Spleen (tissue), 11 donors: ENCODE results near the gene CALHM5. TPM values are rescaled to one million over a fixed set of nuclear protein-coding genes. Genes with fewer than 3 reads are reported as not detected.
A peak's percentile ranks its signal among the peaks of the same experiment; 100 is the strongest.

Source experiments
- DNase-seq: peaks from one replicate; pipeline ENCODE4 v3.0.0-alpha.2; 2020
- H3K27ac ChIP-seq, 8 donors: fragments of 200-600 bp; sonication (generic) in 7 of 8; 1 replicate in 4 of 8; 2 replicates in 4 of 8; pipeline versions ENCODE4 v1.5.0 to v1.8.0; 2016 to 2021; ENCODE audit warnings: inconsistent platforms in 4 of 8, mild to moderate bottlenecking in 4 of 8, moderate library complexity in 1 of 8
- H3K27me3 ChIP-seq, 7 donors: fragments of 200-600 bp; sonication (generic) in 6 of 7; replicated peaks in 1 of 7; 1 replicate in 4 of 7; 2 replicates in 3 of 7; pipeline versions ENCODE4 v1.5.0 to v1.8.0; 2016 to 2021; ENCODE audit warnings: inconsistent platforms in 3 of 7, mild to moderate bottlenecking in 1 of 7
- H3K36me3 ChIP-seq, 6 donors: fragments of 200-600 bp; sonication (generic) in 5 of 6; 1 replicate in 4 of 6; 2 replicates in 2 of 6; pipeline versions ENCODE4 v1.5.0 to v1.8.0; 2016 to 2021; ENCODE audit warnings: inconsistent platforms in 2 of 6
- H3K4me1 ChIP-seq, 6 donors: fragments of 200-600 bp; sonication (generic) in 5 of 6; 1 replicate in 3 of 6; 2 replicates in 3 of 6; pipeline versions ENCODE4 v1.5.0 to v1.8.0; 2016 to 2021; ENCODE audit warnings: inconsistent platforms in 3 of 6
- H3K4me3 ChIP-seq, 8 donors: fragments of 200-600 bp; sonication (generic) in 7 of 8; 1 replicate in 4 of 8; 2 replicates in 4 of 8; pipeline versions ENCODE4 v1.5.0 to v1.8.0; 2016 to 2021; ENCODE audit warnings: inconsistent platforms in 4 of 8, mild to moderate bottlenecking in 4 of 8, moderate library complexity in 2 of 8
- H3K9me3 ChIP-seq, 8 donors: fragments of 200-600 bp; sonication (generic) in 7 of 8; 1 replicate in 4 of 8; 2 replicates in 4 of 8; pipeline versions ENCODE4 v1.5.0 to v1.8.0; 2016 to 2021; ENCODE audit warnings: inconsistent platforms in 4 of 8
- CTCF ChIP-seq, 11 experiments: fragments of 200-600 bp in 7 of 11; fragments of 450-650 bp in 4 of 11; sonication (generic) in 4 of 11; IDR thresholded peaks in 8 of 11; conservative IDR thresholded peaks in 3 of 11; 1 replicate in 7 of 11; 2 replicates in 4 of 11; pipeline versions ENCODE4 v1.4.0 to v1.8.0; 2016 to 2021; ENCODE audit warnings: antibody characterized with exemption in 11 of 11, inconsistent platforms in 4 of 11, mild to moderate bottlenecking in 1 of 11
- POLR2A ChIP-seq, 3 donors: fragments of 450-650 bp; IDR thresholded peaks; one replicate each; pipeline ENCODE4 v1.5.1; 2017; ENCODE audit warnings: antibody characterized with exemption in 3 of 3, mild to moderate bottlenecking in 1 of 3
- POLR2AphosphoS5 ChIP-seq, 3 donors: sonication (generic); formaldehyde crosslinking; IDR thresholded peaks; one replicate each; pipeline ENCODE4 v1.5.1; 2017; ENCODE audit warnings: antibody characterized with exemption in 3 of 3
- WGBS, 5 donors: extraction: QIAGEN DNeasy Blood & Tissue Kit in 3 of 5; methylation state at CpG; one replicate each; pipeline versions ENCODE4 v1.1.5 to v1.1.7; 2013 to 2018; 5-methylcytosine and 5-hydroxymethylcytosine counted together
- intact Hi-C: fragments of 100-400 bp; cut with DNase I; formaldehyde crosslinking; loops from one replicate; pipeline ENCODE4 v1.15.0; 2023; ENCODE audit warnings: low total_unique reads
- polyA plus RNA-seq, 3 donors: library from polyadenylated mRNA; stranded (reverse); fragments of 200-250 nt; gene quantifications; one replicate each; pipeline ENCODE4 v1.2.1, GENCODE V29; 2013
- total RNA-seq, 7 donors: library from RNA; depleted of rRNA in 3 of 7; stranded (reverse); fragments of >200 nt in 3 of 7; fragmentation: NEBNext Ultra II Directional in 4 of 7; extraction: Animal tissue kit (Norgen Biotek cat#: 25700) in 4 of 7; gene quantifications; one replicate each; pipeline versions ENCODE4 v1.1.0 to v1.2.1, GENCODE V29; 2016 to 2021
- donor health status: healthy with polysubstance abuse.
- donor health status: DM: no; HTN: no; CAD: no; lungs with moderate emphysema.
- donor health status: DM: no; HTN: no; CAD: no.
- donor health status: Bipolar disorder and iron deficiency.
- donor health status: healthy.
- donor health status: DM: no; HTN: no; CAD: no.
- donor health status: DM: yes; HTN: yes; CAD: no.

The CALHM5 gene
- total and polyA plus RNA-seq, 10 donors, result 0.24 to 2.6 (median 2.1) TPM

GRCh38 chr6:116556065-116556464 lies 44.6 kb downstream of the CALHM5 start:
- DNase-seq, result no peak
- TF ChIP-seq POLR2AphosphoS5 (IDR thresholded peaks at IDR 0.05) (no peak), POLR2A (IDR thresholded peaks at IDR 0.05) (no peak), CTCF (IDR thresholded peaks at IDR 0.05 in 8 of 11, conservative IDR thresholded peaks at IDR 0.05 in 3 of 11) (no peak)
- 89 to 98% (median 93%) methylated on average over 1 of the region's 1 CpG for WGBS, 5 donors
- Histone ChIP-seq H3K9me3 (no peaks in the 10 kb centered on the region), H3K4me1 (peaks cover 0 to 2% (median 1%) of the 10 kb centered on the region in 6 donors), H3K4me3 (no peak overlapping the region), H3K27me3 (no peaks in the 10 kb centered on the region), H3K36me3 (no peaks in the 10 kb centered on the region), H3K27ac (no peak overlapping the region)
- intact Hi-C loops, result no loop called here

- DNase-seq, result no peak
- Histone ChIP-seq H3K36me3 (no peaks in the 10 kb centered on the region), H3K27ac (no peak overlapping the region), H3K9me3 (no peaks in the 10 kb centered on the region), H3K4me1 (peaks cover 0 to 9% (median 5%) of the 10 kb centered on the region in 6 donors), H3K4me3 (no peak overlapping the region), H3K27me3 (no peaks in the 10 kb centered on the region)
- TF ChIP-seq CTCF (IDR thresholded peaks at IDR 0.05 in 8 of 11, conservative IDR thresholded peaks at IDR 0.05 in 3 of 11), result no peak
- TF ChIP-seq POLR2AphosphoS5 (IDR thresholded peaks at IDR 0.05), result no peak
- TF ChIP-seq POLR2A (IDR thresholded peaks at IDR 0.05), result no peak
- 74 to 93% (median 87%) methylated on average over 5 of the region's 5 CpGs for whole genome bisulfite sequencing, 5 donors
- intact Hi-C loops, result no loop called here
Measured at GRCh38 chr6:116556814-116557415, 45.5 kb downstream of the CALHM5 start.

- TF ChIP-seq POLR2AphosphoS5 (IDR thresholded peaks at IDR 0.05), result peak in 1 of 3 donors; percentile 29
- TF ChIP-seq POLR2A (IDR thresholded peaks at IDR 0.05), result no peak
- TF ChIP-seq CTCF (IDR thresholded peaks at IDR 0.05 in 8 of 11, conservative IDR thresholded peaks at IDR 0.05 in 3 of 11), result no peak
- no peak for DNase-seq
- peaks cover 0 to 9% (median 5%) of the 10 kb centered on the region in 6 donors for H3K4me1 ChIP-seq
- H3K36me3 ChIP-seq, result no peaks in the 10 kb centered on the region
- H3K27me3 ChIP-seq, result peaks cover 0 to 4% (median 0%) of the 10 kb centered on the region in 7 donors
- no peaks in the 10 kb centered on the region for H3K9me3 ChIP-seq
- H3K4me3 ChIP-seq, result no peak overlapping the region
- peak overlapping the region in 1 of 8 donors; percentile 6 for H3K27ac ChIP-seq
- intact Hi-C loops, result no loop called here
- WGBS, 5 donors, result 60 to 79% (median 77%) methylated on average over 5 of the region's 5 CpGs
Measured at GRCh38 chr6:116557893-116558292, 46.5 kb downstream of the CALHM5 start.

GRCh38 chr6:116560130-116560529 lies 48.7 kb downstream of the CALHM5 start:
- DNase-seq, result no peak
- H3K27me3 ChIP-seq, result peaks cover 0 to 15% (median 0%) of the 10 kb centered on the region in 7 donors
- 77 to 97% (median 88%) methylated on average over 2 of the region's 2 CpGs for WGBS, 5 donors

More at GRCh38 chr6:116560130-116560529, 48.7 kb downstream of the CALHM5 start:
- Histone ChIP-seq H3K4me3 (no peak overlapping the region), H3K27ac (no peak overlapping the region), H3K36me3 (no peaks in the 10 kb centered on the region), H3K9me3 (no peaks in the 10 kb centered on the region), H3K4me1 (peaks cover 0 to 12% (median 5%) of the 10 kb centered on the region in 6 donors)
- TF ChIP-seq POLR2A (IDR thresholded peaks at IDR 0.05) (no peak), POLR2AphosphoS5 (IDR thresholded peaks at IDR 0.05) (no peak), CTCF (IDR thresholded peaks at IDR 0.05 in 8 of 11, conservative IDR thresholded peaks at IDR 0.05 in 3 of 11) (no peak)
- intact Hi-C loops, result no loop called here
